Esophagus muscularis mucosa (tissue), 4 donors: ENCODE measurements around the gene POLR2E.

Experiments
- CTCF ChIP-seq, 3 experiments: fragments of 200-600 bp in 2 of 3; fragments of 450-650 bp in 1 of 3; sonication (generic) in 2 of 3; IDR thresholded peaks; one replicate each; pipeline ENCODE4 v1.5.1; 2017 to 2019; ENCODE audit warnings: antibody characterized with exemption in 3 of 3, mild to moderate bottlenecking in 2 of 3, moderate library complexity in 1 of 3
- EP300 ChIP-seq: sonication (generic); formaldehyde crosslinking; IDR thresholded peaks from one replicate; pipeline ENCODE4 v1.6.1; 2017; ENCODE audit warnings: antibody characterized with exemption
- POLR2A ChIP-seq: fragments of 450-650 bp; IDR thresholded peaks from one replicate; pipeline ENCODE4 v1.6.1; 2017; ENCODE audit warnings: antibody characterized with exemption, moderate library complexity, mild to moderate bottlenecking, low read depth

- TF ChIP-seq CTCF (IDR thresholded peaks at IDR 0.05) (no peak), POLR2A (no peak), EP300 (no peak)
These were observed 12.8 kb downstream of the POLR2E start for GRCh38 chr19:1082165-1082927.
